ENCODE results near the gene BRCC3.

DNA sequence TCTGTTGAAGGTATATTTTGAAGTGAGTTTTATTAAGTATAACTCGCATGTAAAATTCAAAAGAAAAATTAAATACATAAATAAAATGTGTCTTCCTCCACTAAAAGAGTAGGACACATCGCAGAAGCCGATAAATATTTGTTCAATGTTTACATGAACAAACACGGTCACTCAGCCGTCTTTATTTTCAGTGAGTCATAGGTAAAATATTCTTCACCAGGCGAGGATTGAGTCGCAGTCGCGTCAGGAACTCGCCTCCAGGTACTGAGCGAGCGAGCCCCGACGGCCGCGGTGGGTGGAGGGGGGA lies 44.9 kb upstream of the BRCC3 start:
- TF ChIP-seq POLR2AphosphoS5 (IDR thresholded peaks at IDR 0.05; ENCODE audit: borderline replicate concordance, low read depth, low read length) (no peak), EZH2 (IDR thresholded peaks at IDR 0.05) (no peak), FOXP2 (optimal IDR thresholded peaks at IDR 0.05; ENCODE audit: control extremely low read depth, extremely low read length, insufficient read depth) (no peak)
